ENCODE data around the gene CLIP4.

CLIP4 gene

DNA sequence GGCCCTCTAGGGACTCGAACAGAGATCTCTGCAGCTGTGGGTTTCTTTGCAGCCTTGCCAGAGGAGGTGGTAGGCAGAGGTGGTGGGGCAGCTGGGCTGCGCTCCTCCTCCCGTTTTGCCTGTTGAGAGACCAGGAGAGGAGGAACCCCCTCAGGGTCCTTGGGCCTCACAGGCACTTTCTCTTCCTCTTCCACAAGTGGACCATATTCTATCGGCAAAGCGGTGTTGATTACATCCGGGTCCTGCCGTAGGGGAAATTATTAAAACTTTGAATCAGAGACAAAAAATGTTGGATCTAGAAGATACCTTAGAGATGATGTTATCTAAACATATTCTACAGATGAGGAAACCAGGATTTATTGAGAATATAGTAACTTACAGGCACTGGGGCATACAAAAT lies 78.5 kb downstream of the CLIP4 start:
- DNase-seq, result no peak

DNA sequence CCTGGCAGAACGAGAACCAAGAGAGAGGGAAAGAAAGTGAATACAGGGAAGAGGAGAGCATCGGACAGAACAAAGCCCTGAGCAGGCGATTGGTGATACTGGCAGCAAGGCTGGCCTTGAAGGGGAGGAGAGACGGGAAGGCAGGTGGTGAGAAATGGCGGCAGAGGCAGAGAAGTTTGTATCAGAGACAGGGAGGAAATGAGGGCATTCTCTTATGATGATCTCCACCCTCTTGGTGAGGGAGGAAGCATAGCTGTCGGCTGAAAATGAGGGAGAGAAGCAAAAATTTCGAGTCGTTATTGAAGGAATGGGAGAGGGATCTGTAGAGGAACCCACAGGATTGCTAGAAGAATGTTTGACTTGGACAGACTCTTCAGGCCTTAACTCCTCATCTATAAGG lies 80.6 kb downstream of the CLIP4 start:
- no peak for DNase-seq

DNA sequence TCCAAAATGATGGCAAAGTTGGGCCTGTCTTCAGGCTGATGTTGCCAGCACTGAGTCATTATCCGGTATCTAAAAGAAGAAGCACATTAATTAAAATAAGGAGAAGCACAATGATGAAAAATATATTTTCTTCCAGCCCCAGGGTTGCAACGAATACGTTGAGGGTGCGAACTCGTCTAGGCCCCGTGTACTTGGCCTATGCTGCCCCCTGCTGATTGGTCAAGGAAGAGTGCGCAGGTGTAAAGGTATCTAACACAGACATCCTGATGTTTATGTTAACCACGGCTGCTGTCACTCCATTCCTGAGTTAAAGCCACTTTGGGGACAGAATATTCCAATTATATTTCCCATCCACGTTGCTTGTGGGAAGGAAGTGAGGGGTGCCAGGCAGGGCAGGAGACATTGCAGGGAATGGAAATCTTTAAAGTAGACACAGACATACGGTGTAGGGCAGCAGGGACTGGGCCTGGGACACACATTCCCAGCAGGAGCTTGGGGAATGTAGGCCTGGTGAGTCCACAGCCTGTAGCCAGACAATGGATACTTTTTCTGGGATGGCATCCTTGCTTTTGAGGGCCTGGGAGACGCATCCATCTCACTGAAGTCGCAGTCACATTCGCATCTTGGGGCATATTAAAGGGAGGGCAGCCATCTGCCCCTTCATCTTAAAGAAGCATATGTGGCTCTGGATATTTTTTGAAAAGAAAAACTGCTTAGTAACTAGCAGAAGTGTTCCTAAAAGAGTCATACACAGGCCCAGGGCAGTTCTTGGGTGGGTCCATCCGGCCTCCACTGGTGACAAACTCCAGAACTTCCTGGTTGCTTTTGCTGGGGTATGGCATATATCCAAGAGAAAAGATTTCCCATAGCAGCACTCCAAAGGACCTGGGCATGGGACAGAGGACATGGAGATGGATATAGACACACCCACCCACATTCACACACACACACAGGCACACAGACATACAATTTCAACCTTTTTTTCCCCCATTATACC lies 81.9 kb downstream of the CLIP4 start:
- DNase-seq, result peak; percentile 47 to 75 (median 66)

DNA sequence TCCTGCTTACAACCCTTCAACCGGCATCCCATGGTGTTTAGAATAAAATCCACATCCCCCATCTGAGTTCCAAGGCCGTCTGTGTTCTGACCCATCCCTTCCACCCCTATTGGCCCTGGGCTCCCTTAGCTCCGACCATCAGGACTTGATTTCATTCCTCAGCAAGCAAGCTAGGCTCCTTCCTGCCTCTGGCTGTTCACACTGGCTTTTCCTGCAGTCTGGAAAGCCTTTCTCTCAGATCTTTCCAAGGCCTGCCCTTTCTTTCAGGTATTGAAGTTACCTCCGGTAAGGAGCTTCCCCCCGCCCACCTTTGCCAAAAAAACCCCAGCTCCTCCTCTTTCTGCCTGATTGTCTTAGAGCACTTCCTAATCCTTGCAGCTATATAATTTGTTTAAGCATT lies 86.8 kb downstream of the CLIP4 start:
- no peak for DNase-seq

DNA sequence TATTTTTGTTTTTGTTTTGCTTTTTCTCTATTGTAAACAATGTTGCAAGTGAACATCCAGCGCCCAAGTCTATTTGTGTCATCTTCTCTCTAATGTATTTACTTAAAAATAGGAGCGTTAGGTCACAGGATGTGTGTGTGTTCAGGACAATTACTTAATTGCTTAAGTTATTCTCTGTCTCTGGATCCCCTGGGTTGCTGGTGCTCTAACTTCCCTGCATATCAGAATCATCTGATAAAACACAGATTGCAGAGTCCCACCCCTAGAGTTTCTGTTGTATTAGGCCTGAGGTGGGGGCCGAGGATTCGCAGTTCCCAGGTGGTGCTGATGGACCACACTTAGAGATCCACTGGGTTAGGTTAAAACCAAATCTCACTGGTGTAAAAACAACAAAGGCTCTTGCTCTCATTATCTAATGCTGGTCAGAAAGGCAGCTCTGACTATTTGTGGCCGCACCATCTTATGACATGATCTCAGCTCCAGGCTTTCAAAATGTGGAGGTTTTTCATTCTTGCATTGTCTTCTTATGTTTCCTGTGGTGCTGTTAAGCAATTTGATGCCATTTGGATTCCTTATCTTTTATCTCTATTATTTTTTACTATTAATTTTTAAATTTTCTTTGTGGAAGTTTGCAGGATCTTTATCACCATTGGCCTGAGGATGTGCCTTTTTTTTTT lies 87.7 kb downstream of the CLIP4 start:
- no peak for DNase-seq

DNA sequence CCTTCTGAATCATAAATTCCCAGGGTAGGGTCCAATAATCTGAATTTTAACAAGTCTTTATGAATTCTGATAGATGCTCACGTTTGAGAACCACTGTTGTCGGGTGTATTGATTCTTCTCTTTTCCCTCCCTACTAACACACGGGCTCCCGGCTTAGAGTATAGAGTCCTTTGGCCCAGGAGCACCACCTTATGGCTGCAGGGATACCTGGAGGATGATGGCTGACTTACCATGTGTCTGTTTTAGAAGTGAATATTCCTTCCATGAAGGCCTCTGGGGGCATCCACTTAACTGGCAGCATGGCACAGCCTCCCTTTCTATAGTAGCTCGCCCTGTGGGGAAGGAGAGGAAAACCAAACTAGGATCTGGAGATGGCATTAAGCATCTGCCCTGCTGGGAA lies 91.7 kb downstream of the CLIP4 start:
- DNase-seq, result no peak

DNA sequence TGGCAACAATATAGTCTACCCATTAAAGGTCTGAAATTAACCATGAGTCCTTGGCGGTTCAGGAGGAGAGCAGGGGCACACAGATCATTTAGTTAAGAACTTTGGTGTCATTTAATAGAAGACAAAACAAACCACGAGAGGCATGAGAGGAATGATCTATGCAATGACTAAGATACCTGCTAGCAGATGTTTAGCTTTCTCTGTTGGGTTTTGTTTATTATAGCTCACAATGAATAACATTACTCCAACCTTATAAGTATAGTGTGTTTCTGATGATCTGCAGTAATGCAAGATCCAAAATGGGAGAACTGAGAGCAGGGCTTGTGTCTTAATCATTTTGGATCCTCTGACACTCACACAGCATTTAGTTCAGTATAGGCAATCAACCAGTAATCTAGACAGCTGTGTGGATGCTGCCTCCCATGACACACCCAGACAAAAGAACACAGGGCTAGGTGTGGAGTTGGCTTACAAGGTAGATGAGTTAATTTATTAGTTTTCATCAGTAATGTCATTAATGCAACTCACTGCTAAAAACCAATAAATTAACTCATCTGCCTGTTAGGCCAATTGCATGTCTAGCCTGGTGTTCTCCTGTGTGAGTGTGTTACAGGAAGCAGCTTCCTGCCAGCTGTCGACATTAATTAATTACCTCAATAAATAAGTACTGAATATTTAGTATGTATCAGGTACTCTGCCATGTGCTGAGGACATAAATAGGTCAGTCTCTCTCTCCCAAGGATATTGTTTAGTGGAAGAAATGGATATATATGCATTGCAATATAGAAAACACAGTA lies 92.3 kb downstream of the CLIP4 start:
- DNase-seq, result no peak

DNA sequence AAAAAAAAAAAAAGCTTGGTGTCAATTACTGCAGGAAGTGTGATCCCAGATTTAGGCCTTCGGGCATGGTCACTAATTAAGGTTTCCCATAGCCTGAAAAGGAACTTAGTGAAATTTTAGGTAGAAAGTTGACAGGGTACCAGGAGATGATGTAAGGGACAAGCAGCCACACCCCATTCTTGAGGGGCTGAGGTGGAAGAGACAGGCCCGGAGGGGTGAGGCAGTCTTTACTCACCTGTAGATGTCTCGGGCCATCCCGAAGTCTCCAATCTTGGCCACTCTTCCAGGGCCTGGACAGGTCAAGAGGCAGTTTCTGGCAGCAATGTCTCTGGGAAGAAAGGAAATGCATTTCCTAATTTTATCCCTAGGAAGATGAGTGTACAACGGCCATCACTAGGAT lies 94.3 kb downstream of the CLIP4 start:
- no peak for DNase-seq

DNA sequence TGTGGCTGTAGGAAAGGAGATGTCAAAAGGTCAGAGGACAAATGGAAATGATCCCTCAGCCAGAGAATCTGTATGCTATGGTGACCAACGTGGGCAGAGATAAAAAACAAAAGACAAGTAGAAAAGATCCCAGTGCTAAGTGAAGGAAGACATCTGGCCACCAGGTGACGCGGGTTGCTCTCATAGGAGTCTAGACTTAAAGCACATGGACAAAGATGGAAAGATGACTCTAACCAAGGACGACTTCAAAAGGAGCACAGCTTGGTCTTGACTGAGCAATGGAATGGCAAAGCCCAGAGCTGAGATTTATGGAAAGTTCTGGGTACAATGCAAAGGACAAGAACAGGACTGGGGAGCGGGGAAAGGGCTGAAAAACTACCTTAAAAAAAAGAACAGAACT lies 96.8 kb downstream of the CLIP4 start:
- DNase-seq, result no peak

DNA sequence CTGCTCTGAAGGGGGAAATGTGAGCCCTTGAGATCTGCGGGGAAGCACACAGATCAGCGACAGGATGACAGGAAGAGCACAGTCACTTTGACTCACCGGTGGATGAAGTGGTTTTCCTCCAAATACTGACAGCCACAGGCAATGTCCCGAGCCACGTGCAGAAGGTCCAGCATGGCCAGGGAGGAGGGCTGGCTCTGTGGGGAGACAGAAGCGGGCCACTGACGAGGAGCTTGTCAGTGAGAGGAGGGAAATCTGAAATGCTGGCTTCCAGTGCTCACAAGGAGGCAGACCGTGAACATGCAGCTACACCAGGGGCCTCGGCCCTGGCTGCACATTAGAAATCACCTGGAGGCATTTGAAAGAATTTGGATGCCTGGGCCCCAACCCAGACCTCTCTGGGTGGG lies 98.7 kb downstream of the CLIP4 start:
- DNase-seq, result no peak

DNA sequence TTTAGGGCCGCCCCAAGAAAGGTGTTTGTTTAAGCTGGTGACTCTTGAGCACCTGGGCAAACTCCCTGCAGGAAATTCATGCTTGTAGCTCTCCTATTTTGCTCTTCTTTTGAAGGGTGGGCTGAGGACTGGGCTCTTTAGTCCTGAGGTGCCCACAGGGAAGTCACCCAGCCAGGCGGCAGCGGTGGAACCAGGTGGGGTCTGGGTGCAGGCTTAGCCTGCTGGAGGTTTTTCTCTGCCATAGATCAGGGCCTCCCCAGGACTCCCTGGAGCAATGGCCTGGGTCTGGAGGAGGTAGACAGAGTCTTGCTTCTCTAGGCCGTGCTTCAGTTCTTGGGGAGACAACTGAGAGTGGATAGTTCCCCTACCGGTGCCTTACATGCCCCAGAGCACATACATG lies 99.9 kb downstream of the CLIP4 start:
- DNase-seq, result no peak

DNA sequence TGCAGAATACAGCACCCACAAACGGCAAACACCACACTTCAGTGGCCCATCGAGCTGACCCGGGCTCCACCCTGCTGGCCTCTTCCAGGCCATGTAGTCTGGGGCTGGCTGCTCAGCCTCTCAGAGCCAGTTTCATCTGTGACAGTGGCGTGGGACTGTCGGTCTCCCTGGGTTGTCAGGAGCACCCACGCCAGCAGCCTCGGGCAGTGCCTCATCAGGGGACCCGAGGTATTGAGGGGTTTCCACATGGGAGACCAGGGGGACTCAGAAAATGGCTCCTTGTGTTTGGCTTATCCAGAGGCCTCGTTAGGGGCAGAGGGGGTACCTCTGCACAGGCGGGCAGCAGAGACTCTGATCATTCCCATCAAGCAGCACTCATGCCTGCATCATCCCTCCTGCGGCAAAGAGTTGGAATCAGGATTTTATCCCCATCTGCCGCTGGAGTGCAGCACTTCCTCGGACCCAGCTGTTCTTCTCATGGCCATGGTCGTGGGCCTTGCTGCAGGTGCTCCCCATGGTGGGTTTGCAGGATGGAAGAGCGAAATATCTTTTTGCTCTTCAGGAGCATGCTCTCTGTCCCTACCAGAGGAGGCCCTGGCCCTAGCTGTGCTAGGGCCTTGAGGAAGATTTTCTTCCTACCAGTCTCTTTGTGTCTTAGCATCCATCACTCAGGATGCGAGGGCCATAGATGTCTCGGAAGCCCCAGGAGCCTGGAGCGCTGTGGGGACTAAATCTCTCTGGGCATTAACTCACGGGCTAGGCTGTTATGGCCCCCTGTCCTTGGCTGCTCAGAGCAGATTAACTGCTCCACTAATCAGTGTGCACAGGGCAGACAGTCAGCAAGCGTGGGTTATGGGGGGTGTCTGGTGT lies 100.8 kb downstream of the CLIP4 start:
- no peak for DNase-seq

DNA sequence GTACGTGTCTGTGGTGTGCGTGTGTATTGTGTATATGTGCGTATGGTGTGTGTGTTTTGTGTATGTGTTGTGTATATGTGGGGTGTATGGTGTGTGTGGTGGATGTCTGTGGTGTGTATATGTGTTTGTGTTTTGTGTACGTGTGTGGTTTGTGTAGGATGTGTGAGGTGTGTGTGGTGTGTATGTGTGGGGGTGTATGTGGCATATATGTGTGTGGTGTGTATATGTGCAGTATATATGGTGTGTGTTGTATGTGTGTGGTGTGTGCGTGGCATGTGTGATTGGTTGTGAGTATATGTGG lies 101.3 kb downstream of the CLIP4 start:
- DNase-seq, result no peak

DNA sequence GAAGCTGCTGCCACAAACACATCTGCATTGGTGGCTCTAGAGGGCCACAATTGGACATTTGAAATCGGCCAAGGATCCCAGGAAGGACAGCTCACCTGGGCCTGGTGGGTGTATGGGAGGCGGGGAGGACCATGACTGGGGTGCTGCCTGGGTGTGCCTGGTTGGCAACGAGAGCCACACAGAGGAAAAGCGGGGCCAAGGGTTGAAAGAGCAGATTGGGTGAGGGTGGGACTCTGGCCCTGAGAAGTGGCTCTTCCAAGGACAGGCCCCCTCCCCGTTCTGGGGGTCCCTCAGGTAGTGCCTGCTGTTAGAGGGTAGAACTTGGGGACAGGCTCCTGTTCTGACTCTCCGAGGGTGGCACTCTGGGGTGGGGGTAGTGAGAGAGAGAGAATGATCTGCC lies 102.9 kb downstream of the CLIP4 start:
- no peak for DNase-seq

DNA sequence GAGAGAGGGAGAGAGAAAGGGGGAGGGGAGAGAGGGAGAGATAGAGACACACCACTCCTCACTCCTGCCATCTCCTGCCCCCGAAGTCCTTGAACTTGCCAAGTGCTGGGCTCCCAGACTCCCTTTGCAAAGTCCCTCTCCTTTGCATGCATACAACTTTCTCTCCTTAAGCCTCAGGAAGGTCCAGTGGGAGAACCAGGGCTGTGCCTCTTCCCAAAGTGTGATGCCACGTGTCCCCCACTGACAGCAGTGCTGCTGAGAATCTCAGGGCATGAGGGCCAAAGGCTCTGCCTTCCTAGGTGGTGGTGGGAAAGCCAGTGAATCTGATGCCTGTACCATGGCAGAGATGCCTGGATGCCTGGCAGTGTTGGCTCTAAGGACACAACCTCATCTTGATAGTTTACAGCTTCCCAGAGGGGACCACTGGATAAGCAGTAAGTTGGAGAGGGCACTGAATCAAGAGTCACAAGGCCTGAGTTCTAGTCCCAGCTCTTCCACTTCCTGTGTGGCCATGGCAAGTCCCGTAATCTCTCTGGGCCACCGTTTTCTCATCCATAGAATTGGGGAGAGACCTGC lies 103.4 kb downstream of the CLIP4 start:
- DNase-seq, result no peak

DNA sequence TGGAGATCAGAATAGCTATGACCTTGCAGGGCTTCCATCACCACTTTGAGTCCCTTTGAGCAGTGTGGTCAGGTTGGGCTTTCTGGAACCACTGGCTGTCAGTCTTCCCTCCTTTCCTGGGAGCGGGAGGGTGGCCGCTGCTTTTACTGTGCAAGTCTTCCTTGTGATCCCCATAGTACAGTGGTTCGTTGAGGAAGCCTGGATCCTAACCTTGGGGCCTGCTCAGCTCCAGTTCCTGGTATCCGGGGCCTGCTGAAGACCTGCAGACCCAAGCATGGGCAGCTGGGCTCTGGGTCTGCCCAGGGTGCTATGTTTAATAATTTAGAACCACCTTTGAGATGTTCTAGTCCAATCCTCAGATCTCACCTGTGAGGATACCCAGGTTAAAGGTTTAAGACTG lies 104.2 kb downstream of the CLIP4 start:
- no peak for DNase-seq

DNA sequence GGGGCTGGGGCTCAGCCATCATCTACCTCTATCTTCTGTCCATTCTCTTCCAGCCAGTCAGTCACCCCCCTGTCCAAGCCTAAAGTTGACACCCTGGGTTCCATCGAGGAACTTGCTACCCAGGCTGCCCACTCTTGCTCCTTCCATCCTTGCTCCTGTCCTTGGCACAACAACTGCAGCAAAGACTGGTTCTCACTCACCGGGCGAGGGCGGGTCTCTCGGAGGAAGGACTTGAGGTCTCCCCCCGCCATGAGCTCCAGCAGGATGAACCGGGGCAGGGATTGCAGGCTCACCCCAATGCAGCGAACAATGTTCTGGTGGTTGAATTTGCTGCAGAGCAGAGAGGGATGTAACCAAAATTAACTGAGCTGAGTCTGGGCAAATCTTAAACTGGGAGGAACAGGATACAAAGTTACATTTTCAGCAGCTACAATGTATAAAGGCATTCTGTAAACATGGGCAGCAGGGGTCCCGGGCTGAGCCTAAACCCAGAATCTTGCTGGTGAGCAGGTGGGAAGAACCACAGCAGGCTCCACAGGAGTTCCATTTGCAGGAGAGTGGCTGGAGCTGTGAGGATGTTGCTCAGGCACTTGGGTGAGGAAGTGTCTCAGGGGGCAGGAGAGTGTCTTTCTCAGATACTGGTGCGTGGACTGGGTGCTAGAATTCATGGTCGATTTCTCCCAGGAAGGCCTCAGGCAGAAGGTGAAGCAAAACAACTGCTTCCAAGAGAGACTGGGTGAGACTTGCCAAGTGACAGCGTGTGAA lies 105.5 kb downstream of the CLIP4 start:
- DNase-seq, result no peak

DNA sequence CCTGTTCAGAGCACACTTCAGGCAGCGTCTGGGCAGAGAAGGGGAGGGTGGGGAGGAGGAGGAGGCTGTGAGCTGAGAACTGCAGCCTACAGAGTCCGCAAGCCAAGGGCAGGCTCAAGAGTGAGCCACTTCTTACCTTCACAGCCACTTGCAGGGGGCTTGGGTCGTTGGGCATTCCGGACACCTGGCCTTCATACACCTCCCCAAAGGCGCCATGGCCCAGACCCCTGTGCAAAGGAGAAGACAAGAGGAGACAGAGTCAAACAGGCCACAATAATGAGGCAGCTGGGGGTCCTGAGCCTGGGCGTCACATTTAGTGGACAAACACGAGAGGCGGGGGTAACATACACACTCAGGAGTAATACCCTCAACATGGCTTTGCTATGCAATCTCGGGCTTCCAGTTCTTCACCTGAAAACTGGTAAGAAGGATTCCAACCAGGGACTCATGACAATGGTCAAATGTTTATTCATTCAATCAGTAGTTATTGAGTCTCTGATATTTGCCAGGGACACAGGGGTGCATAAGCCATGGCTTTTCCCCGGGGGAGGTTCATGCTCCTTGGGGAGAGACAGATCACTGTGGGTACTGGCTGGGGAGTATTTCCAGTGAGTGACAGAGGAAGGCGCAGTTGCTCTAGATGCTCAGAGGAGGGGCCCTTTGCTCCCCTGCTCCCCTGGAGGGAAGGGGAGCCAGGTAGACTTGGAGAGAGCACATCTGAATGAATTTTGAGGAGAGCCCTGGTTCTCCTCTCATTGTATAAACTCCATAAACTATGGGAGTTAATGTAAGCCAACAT lies 107.4 kb downstream of the CLIP4 start:
- no peak for DNase-seq

DNA sequence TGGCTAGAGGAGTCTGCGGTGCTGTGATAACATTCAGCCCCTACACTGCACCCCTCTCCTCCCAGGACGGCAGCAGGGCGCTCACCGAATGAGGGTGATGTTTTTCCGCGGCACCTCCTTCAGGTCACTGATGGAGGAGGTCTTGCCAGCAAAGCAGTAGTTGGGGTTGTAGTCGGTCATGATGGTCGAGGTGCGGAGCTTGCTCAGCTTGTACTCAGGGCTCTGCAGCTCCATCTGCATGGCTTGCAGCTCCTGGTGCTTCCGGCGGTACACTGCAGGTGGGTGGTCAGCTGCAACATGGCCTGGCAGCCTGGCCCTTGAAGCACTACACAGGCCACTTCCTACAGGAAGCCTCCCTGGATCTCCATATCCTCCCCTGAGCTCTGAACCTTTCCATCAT lies 108.0 kb downstream of the CLIP4 start:
- DNase-seq, result no peak

Data from T-helper 1 cell (primary cell).